ENCODE measurements around the gene MYH11.
"Not testable (repeated sequence)": the region's sequence is repeated elsewhere in the genome, so short reads cannot be mapped to it uniquely, and the experiment has no call there.

GRCh38 chr16:15727697-15728096, 129.1 kb downstream of the MYH11 start:
- TF ChIP-seq, protein P1, sequence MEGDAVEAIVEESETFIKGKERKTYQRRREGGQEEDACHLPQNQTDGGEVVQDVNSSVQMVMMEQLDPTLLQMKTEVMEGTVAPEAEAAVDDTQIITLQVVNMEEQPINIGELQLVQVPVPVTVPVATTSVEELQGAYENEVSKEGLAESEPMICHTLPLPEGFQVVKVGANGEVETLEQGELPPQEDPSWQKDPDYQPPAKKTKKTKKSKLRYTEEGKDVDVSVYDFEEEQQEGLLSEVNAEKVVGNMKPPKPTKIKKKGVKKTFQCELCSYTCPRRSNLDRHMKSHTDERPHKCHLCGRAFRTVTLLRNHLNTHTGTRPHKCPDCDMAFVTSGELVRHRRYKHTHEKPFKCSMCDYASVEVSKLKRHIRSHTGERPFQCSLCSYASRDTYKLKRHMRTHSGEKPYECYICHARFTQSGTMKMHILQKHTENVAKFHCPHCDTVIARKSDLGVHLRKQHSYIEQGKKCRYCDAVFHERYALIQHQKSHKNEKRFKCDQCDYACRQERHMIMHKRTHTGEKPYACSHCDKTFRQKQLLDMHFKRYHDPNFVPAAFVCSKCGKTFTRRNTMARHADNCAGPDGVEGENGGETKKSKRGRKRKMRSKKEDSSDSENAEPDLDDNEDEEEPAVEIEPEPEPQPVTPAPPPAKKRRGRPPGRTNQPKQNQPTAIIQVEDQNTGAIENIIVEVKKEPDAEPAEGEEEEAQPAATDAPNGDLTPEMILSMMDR (conservative IDR thresholded peaks at IDR 0.05; ENCODE audit: low read depth, low read length): not testable (repeated sequence)
- TF ChIP-seq EZH2 (IDR thresholded peaks at IDR 0.05; ENCODE audit: borderline replicate concordance, low read depth, low read length, poor library complexity, severe bottlenecking): not testable (repeated sequence)

All from A673 (cell line).